ENCODE results near the gene NOL9.

Gene NOL9

GRCh38 chr1:6486433-6487011 is 67.8 kb downstream of the NOL9 start:
- DNase-seq = peak; percentile 94

- no peak for DNase-seq
Measured at GRCh38 chr1:6485168-6486101, 68.9 kb downstream of the NOL9 start.

- no peak for DNase-seq
Measured at GRCh38 chr1:6484826-6485167, 69.5 kb downstream of the NOL9 start.

GRCh38 chr1:6483761-6484117 is 70.6 kb downstream of the NOL9 start:
- no peak for DNase-seq

- no peak for DNase-seq
Measured at GRCh38 chr1:6483017-6483760, 71.1 kb downstream of the NOL9 start.

GRCh38 chr1:6481820-6482219 is 72.5 kb downstream of the NOL9 start:
- no peak for DNase-seq

GRCh38 chr1:6477039-6477820 is 77.1 kb downstream of the NOL9 start:
- DNase-seq = no peak

GRCh38 chr1:6476483-6476882 is 77.8 kb downstream of the NOL9 start:
- no peak for DNase-seq

GRCh38 chr1:6475381-6476133 is 78.8 kb downstream of the NOL9 start:
- DNase-seq = peak; percentile 63

GRCh38 chr1:6474815-6475282 is 79.5 kb downstream of the NOL9 start:
- DNase-seq = no peak

GRCh38 chr1:6473974-6474814 is 80.1 kb downstream of the NOL9 start:
- DNase-seq = no peak

GRCh38 chr1:6473156-6473555 is 81.2 kb downstream of the NOL9 start:
- DNase-seq = no peak

GRCh38 chr1:6472391-6472790 is 81.9 kb downstream of the NOL9 start:
- no peak for DNase-seq

GRCh38 chr1:6471970-6472368 is 82.3 kb downstream of the NOL9 start:
- no peak for DNase-seq
